B cell (primary cell): ENCODE results near the gene ZBTB46. TPM values are rescaled to one million over a fixed set of nuclear protein-coding genes. Genes with fewer than 3 reads are reported as not detected.

Experiments
- ATAC-seq: fragments of 200-7000 bp; cut with Tn5 transposase; one replicate; pipeline ENCODE4 v1.10.0; 2021; ENCODE audit warnings: low read depth, mild to moderate bottlenecking, moderate number of reproducible peaks, moderate library complexity
- CTCF ChIA-PET: fragments of 350-600 bp; sonication (Branson Sonifier 250); formaldehyde crosslinking; loops from one replicate; lab custom pipeline; 2021; ENCODE audit warnings: antibody characterized with exemption, inconsistent platforms; lab: Charles Lee
- POLR2A ChIA-PET: fragments of 350-600 bp; sonication (Branson Sonifier 250); formaldehyde crosslinking; loops from one replicate; lab custom pipeline; 2021; ENCODE audit warnings: antibody characterized with exemption; lab: Charles Lee
- DNase-seq: peaks from one replicate; pipeline ENCODE4 v3.0.0; 2013
- H2AFZ ChIP-seq: 2 replicates; pipeline ENCODE4 v1.6.1; 2012; ENCODE audit warnings: mild to moderate bottlenecking, low read depth, low read length; ENCODE audit not compliant: insufficient read depth, poor library complexity, severe bottlenecking
- H3K27ac ChIP-seq, 2 donors: 1 replicate in 1 of 2; 2 replicates in 1 of 2; pipeline ENCODE4 v1.5.1; 2012 to 2013; ENCODE audit warnings: low read length in 2 of 2, mild to moderate bottlenecking in 2 of 2, moderate library complexity in 1 of 2
- H3K27me3 ChIP-seq, 4 experiments: fragments of 200-600 bp in 1 of 4; sonication (generic) in 1 of 4; replicated peaks in 1 of 4; 1 replicate in 2 of 4; 2 replicates in 2 of 4; pipeline versions ENCODE4 v1.6.1 to v1.7.0; 2013 to 2016; ENCODE audit warnings: low read length in 3 of 4, mild to moderate bottlenecking in 2 of 4, mixed read lengths in 1 of 4, moderate library complexity in 1 of 4; ENCODE audit not compliant: insufficient read depth in 4 of 4, control insufficient read depth in 3 of 4; ENCODE audit errors: control extremely low read depth in 1 of 4
- H3K36me3 ChIP-seq, 2 experiments: replicated peaks in 1 of 2; 1 replicate in 1 of 2; 2 replicates in 1 of 2; pipeline versions ENCODE4 v1.6.1 to v1.7.1; 2013; ENCODE audit warnings: low read length in 1 of 2; ENCODE audit not compliant: insufficient read depth in 2 of 2, control insufficient read depth in 1 of 2; ENCODE audit errors: control extremely low read depth in 1 of 2, extremely low read depth in 1 of 2
- H3K4me1 ChIP-seq, 2 donors: fragments of 200-600 bp in 1 of 2; sonication (generic) in 1 of 2; 1 replicate in 1 of 2; 2 replicates in 1 of 2; pipeline versions ENCODE4 v1.5.1 to v1.6.1; 2013 to 2017; ENCODE audit warnings: low read length in 2 of 2; ENCODE audit not compliant: control insufficient read depth in 2 of 2, insufficient read depth in 2 of 2
- H3K4me2 ChIP-seq: replicated peaks from 2 replicates; pipeline ENCODE3; 2012; ENCODE audit warnings: mild to moderate bottlenecking, low read depth, low read length; ENCODE audit not compliant: poor library complexity, severe bottlenecking
- H3K4me3 ChIP-seq, 5 experiments: fragments of 200-600 bp in 1 of 5; sonication (generic) in 1 of 5; 1 replicate in 3 of 5; 2 replicates in 2 of 5; pipeline versions ENCODE4 v1.5.1 to v1.7.0; 2011 to 2016; ENCODE audit warnings: low read length in 4 of 5, mild to moderate bottlenecking in 4 of 5, low read depth in 2 of 5, control low read depth in 1 of 5, moderate library complexity in 1 of 5; ENCODE audit not compliant: insufficient read depth in 1 of 5; ENCODE audit errors: control extremely low read depth in 1 of 5, extremely low read depth in 1 of 5
- H3K79me2 ChIP-seq: fragments of 200-600 bp; sonication (generic); one replicate; pipeline ENCODE4 v1.6.0; 2016; ENCODE audit warnings: low read length; ENCODE audit not compliant: control insufficient read depth, insufficient read depth
- H3K9ac ChIP-seq: fragments of 200-600 bp; sonication (generic); 2 replicates; pipeline ENCODE4 v1.6.1; 2017; ENCODE audit warnings: mild to moderate bottlenecking, low read length, moderate library complexity
- H3K9me3 ChIP-seq, 3 donors: one replicate each; pipeline versions ENCODE4 v1.6.1 to v1.7.1; 2013; ENCODE audit warnings: low read length in 2 of 3; ENCODE audit not compliant: control insufficient read depth in 2 of 3, insufficient read depth in 1 of 3; ENCODE audit errors: control extremely low read depth in 1 of 3
- H4K20me1 ChIP-seq: 2 replicates; pipeline ENCODE4 v1.6.0; 2012; ENCODE audit warnings: mild to moderate bottlenecking, low read length; ENCODE audit not compliant: insufficient read depth, control insufficient read depth, poor library complexity, severe bottlenecking
- H3K27ac Mint-ChIP-seq: one replicate; pipeline ENCODE4 v1.8.0; 2021; ENCODE audit warnings: mixed read lengths
- H3K27me3 Mint-ChIP-seq: one replicate; pipeline ENCODE4 v1.8.0; 2021; ENCODE audit warnings: mixed read lengths
- H3K4me1 Mint-ChIP-seq: one replicate; pipeline ENCODE4 v1.8.0; 2021; ENCODE audit warnings: mixed read lengths
- H3K4me3 Mint-ChIP-seq: one replicate; pipeline ENCODE4 v1.8.0; 2021; ENCODE audit warnings: mixed read lengths
- H3K9me3 Mint-ChIP-seq: one replicate; pipeline ENCODE4 v1.8.0; 2022; ENCODE audit warnings: mixed read lengths; ENCODE audit not compliant: insufficient read depth
- CTCF ChIP-seq: fragments of 200-600 bp; IDR thresholded peaks from one replicate; pipeline ENCODE4 v1.8.0; 2022; ENCODE audit warnings: antibody characterized with exemption, mild to moderate bottlenecking
- EZH2 ChIP-seq: IDR thresholded peaks from 2 replicates; pipeline ENCODE4 v1.6.1; 2012; ENCODE audit warnings: borderline replicate concordance, low read depth, mild to moderate bottlenecking, moderate library complexity, low read length; ENCODE audit not compliant: insufficient read depth, poor library complexity, severe bottlenecking
- WGBS: methylation state at CpG from one replicate; pipeline ENCODE4 v1.1.5; 2013; ENCODE audit warnings: missing lambda C conversion rate; ENCODE audit not compliant: insufficient coverage; 5-methylcytosine and 5-hydroxymethylcytosine counted together
- intact Hi-C: fragments of 100-400 bp; cut with micrococcal nuclease; formaldehyde crosslinking; loops from one replicate; pipeline ENCODE4 v1.10.0; 2022
- polyA plus RNA-seq: library from polyadenylated mRNA; depleted of rRNA; stranded (reverse); fragments of >200 nt; gene quantifications from 2 replicates; pipeline ENCODE4 v1.2.3, GENCODE V29; 2012
- total RNA-seq, 2 donors: library from RNA; stranded (reverse); fragments of 120-200 nt in 1 of 2; gene quantifications; 1 replicate in 1 of 2; 2 replicates in 1 of 2; pipeline versions ENCODE4 v1.2.3 to v1.2.4, GENCODE V29; 2013 to 2022

The ZBTB46 gene
- total and polyA plus RNA-seq, 2 donors (not counting 1 experiment from before 2014, with no cell fraction given) = 0.16 to 0.64 TPM

GRCh38 chr20:63703976-63704748 lies 126.9 kb downstream of the ZBTB46 start:
- no peaks in the 10 kb centered on the region for H3K27me3 ChIP-seq
- H3K4me3 ChIP-seq = no peak overlapping the region
- peaks cover 0 to 29% of the 10 kb centered on the region in 2 experiments for H3K36me3 ChIP-seq
- H3K9me3 Mint-ChIP-seq = no peaks in the 10 kb centered on the region
- POLR2A ChIA-PET = no interaction called here
- no peaks in the 10 kb centered on the region for H3K9me3 ChIP-seq
- DNase-seq (peak; percentile 8), ATAC-seq (no peak)
- 94% methylated on average over 10 of the region's 11 CpGs for WGBS
- no peak overlapping the region for H3K27ac Mint-ChIP-seq
- intact Hi-C loops = no loop called here
- peaks cover 19% of the 10 kb centered on the region for H3K4me1 Mint-ChIP-seq
- no peak overlapping the region for H2AFZ ChIP-seq
- TF ChIP-seq CTCF (no peak), EZH2 (no peak)
- H3K27ac ChIP-seq = no peak overlapping the region
- H3K4me3 Mint-ChIP-seq = no peak overlapping the region
- peaks cover 95% of the 10 kb centered on the region for H4K20me1 ChIP-seq
- H3K4me2 ChIP-seq = no peak overlapping the region
- no peaks in the 10 kb centered on the region for H3K27me3 Mint-ChIP-seq
- H3K4me1 ChIP-seq = peaks cover 21 to 24% of the 10 kb centered on the region in 2 donors
- H3K79me2 ChIP-seq = peaks cover 97% of the 10 kb centered on the region
- CTCF ChIA-PET = no interaction called here
- H3K9ac ChIP-seq = no peak overlapping the region

GRCh38 chr20:63703471-63703975 lies 127.5 kb downstream of the ZBTB46 start:
- H3K4me3 Mint-ChIP-seq = no peak overlapping the region

More at GRCh38 chr20:63703471-63703975, 127.5 kb downstream of the ZBTB46 start:
- Histone ChIP-seq H3K4me2 (no peak overlapping the region), H3K9ac (no peak overlapping the region), H3K27me3 (no peaks in the 10 kb centered on the region), H3K4me1 (peaks cover 15 to 18% of the 10 kb centered on the region in 2 donors), H4K20me1 (peaks cover 95% of the 10 kb centered on the region), H3K9me3 (no peaks in the 10 kb centered on the region), H3K27ac (no peak overlapping the region), H2AFZ (no peak overlapping the region), H3K79me2 (peaks cover 96% of the 10 kb centered on the region), H3K4me3 (no peak overlapping the region), H3K36me3 (peaks cover 0 to 26% of the 10 kb centered on the region in 2 experiments)
- ATAC-seq (no peak), DNase-seq (peak; percentile 13)
- POLR2A ChIA-PET = interaction anchor here (0.5 to 0.7 kb wide), 2 partner anchors 17 to 69 kb away, joined by 3 read pairs; no protein-coding TSS in a partner anchor
- intact Hi-C loops = no loop called here
- H3K27me3 Mint-ChIP-seq = no peaks in the 10 kb centered on the region
- TF ChIP-seq CTCF (no peak), EZH2 (no peak)
- CTCF ChIA-PET = no interaction called here
- H3K4me1 Mint-ChIP-seq = peaks cover 12% of the 10 kb centered on the region
- H3K9me3 Mint-ChIP-seq = no peaks in the 10 kb centered on the region
- no peak overlapping the region for H3K27ac Mint-ChIP-seq
- WGBS = 96% methylated on average over 15 of the region's 15 CpGs
